HS-5 (cell line): ENCODE results near the gene CBX8.
"Not testable (repeated sequence)": the region's sequence is repeated elsewhere in the genome, so short reads cannot be mapped to it uniquely, and the experiment has no call there.

Experiments used
- DNase-seq: peaks from one replicate; pipeline ENCODE4 v3.0.0-alpha.2; 2012; ENCODE audit warnings: low read depth

CBX8 gene

DNA sequence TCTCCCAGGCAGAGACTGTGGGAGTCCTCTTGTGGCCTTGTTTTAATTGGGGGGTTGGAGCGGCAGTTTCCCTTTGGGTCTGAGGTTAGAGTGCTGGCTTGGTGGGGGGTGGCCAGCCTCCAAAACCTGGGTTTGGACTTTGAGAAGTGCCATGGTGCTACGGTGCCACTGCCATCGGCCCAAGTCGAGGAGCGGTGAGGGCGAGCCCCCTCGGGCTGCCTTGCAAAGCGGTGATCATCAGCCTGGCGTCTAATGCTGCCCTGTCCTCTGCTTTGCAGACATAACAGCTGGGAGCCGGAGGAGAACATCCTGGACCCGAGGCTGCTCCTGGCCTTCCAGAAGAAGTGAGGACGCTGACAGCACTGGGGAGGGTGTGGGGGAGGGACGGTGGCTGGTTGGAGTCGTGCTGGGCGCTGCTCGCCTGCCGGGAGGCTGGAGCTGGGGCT lies 17.8 kb downstream of the CBX8 start:
- no peak for DNase-seq

GRCh38 chr17:79778504-79779083 lies 18.3 kb downstream of the CBX8 start:
- no peak for DNase-seq

GRCh38 chr17:79777894-79778503 lies 18.9 kb downstream of the CBX8 start, which contains the start of gene CBX2:
TSS of gene CBX2 (plus strand) at chr17:79778148. CDS start at chr17:79778236, 88 bp downstream.
- DNase-seq = no peak

GRCh38 chr17:79777120-79777893 lies 19.6 kb downstream of the CBX8 start:
- DNase-seq = no peak

DNA sequence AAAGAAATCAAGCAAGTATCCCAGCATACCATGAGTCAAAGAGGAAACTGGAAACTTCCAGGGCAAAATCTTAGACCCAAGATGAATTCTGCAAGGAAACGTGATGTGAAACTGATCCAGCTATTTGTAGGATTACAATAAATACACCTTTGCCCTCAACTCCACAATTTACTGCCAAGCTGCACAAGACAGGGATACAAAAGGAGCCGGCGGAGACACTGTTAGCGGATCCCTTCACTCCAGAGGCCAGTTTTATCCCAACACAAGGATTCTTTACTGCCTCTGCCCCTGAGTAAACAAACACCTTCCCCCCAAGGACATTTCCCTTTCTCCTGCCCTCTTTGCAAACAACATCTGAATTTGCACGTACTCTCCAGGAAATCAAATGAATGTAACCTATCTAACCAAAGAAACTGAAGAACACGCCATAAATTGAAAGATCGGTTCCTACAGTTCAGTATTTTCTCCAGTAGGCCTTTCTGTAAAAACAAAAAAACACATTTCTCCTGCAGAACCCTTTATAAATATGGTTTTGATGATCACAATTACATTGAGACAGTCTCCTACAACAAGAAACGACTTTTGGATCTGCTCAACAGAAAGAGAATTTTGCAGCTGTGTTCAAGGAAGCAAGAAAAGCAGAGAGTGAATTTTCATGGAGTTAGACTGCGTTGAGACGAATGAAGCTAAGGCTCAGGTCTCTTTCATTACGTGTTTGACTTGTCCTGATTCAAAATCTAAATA lies 20.3 kb downstream of the CBX8 start:
- no peak for DNase-seq

DNA sequence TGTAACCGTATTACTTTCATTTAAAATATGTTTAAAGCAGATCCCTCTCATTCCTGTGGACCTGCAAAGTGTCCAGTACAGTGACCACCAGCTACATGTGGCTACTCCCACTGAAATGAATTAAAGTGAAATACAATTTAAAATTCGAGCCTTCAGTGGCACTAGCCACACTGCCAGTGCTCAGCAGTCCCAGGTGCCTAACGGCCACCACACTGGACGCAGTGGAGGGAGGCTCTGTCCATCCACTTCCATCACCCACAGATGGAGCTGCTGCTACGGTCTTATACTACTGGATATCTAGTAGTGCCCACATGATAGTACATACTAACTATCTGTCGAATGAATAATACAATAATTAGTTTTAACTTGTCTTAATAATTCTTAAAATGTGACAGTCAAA lies 21.2 kb downstream of the CBX8 start:
- DNase-seq = no peak

DNA sequence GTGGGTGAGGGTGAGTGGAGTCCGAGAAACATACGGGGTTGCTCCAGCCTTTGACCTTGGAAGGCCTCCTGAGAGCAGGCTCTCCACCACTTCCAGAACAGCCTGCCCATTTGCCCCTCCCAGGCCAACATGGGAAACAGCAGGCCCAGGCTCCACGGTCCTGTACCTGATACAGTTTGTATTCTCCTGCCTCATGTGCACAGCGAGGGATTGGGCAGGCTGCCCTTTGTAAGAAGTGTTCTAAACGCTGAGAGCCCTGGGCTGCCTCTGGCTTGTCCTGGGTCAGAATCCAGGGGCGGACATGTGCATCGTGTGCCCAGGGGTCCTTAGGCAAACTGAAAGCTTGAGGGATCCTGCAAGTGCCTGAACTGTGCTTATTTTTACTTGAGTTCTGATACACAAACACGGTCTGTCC lies 22.3 kb downstream of the CBX8 start:
- DNase-seq = no peak

- not testable (repeated sequence) for DNase-seq
These were observed 24.2 kb downstream of the CBX8 start for GRCh38 chr17:79772726-79773125.

- no peak for DNase-seq
These were observed 25.6 kb downstream of the CBX8 start for GRCh38 chr17:79771276-79771675.

- DNase-seq = no peak
These were observed 27.0 kb downstream of the CBX8 start for GRCh38 chr17:79769570-79770506.

DNA sequence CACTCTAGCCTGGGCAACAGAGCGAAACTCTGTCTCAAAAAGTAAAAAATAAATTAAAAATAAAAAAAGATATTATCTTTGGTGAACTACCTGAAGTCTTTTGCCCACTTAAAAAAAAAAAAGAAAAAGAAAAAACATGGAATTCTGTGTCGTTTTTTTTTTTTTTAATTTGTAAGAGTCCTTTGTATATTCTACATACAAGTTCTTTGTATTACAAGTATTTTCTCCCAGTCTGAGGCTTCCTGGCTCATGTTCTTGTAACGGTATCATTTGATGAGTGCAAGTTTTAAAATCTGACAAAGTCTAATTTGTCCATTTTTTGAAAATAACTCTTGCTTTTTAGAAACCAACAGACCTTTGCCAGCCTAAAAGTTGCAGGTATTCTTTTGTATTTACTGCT lies 31.2 kb downstream of the CBX8 start:
- no peak for DNase-seq

GRCh38 chr17:79761894-79762589 lies 34.8 kb downstream of the CBX8 start:
- no peak for DNase-seq

GRCh38 chr17:79760197-79760906 lies 36.5 kb downstream of the CBX8 start:
- DNase-seq = no peak

- no peak for DNase-seq
These were observed 38.6 kb downstream of the CBX8 start for GRCh38 chr17:79758271-79758670.

DNA sequence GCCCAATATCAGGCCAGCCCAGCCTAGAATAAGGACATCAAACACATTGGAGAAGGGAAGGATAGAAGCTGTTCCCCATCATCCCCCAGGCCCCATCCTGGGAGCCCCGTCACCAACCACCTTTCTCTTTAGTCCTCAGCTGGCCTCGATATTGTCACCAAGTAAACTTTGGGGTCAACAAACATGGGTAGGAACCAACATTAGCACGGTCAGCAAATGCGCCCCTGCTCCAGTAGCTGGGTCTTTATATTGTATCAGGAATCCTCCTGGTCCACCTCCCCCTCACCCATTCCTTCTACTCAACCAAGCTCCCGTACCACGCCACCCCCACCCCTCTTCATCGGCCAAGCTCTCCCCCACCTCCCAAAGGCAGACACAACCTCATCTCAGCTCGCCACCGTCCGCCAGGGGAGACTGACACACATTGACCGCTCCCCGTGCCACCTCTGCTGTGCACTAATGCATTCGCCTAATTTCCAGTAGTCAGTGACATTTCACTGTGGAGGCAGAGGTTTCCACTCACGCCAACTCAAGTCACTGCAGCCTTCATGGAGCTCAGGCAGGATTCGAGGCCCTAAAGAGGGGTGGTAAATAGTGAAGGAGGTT lies 39.6 kb downstream of the CBX8 start:
- no peak for DNase-seq

- no peak for DNase-seq
These were observed 41.3 kb downstream of the CBX8 start for GRCh38 chr17:79755591-79755990.

GRCh38 chr17:79754903-79755302 lies 42.0 kb downstream of the CBX8 start:
- not testable (repeated sequence) for DNase-seq

DNA sequence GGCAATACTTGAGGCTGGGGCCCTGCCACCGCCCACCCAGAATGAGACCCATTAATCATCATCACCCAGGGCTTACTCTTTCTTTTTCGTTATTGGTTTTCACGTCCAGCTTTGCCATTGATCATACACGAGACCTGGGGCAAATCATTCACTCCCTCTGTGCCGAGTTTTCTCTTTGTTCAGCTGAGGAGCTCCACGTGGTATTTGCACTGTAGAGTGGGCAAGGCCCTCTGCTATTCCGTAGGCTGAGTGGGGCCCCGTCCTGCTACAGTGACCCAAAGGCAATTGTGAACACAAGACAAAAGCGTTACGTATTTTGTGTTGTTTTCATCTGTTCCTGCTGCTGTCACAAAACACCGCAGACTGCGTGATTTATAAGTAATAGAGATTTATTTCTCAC lies 42.5 kb downstream of the CBX8 start:
- no peak for DNase-seq

GRCh38 chr17:79752175-79752574 lies 44.7 kb downstream of the CBX8 start:
- no peak for DNase-seq
